Natural killer cell (primary cell): Measurements from ENCODE around the gene RFC5. TPM values are rescaled to one million over a fixed set of nuclear protein-coding genes. Genes with fewer than 3 reads are reported as not detected.

Experiments
- ATAC-seq, 3 donors: fragments of 150-1000 bp in 2 of 3; fragments of 200-7000 bp in 1 of 3; cut with Tn5 transposase; 1 replicate in 1 of 3; 2 replicates in 2 of 3; pipeline ENCODE4 v1.10.0; 2021; ENCODE audit warnings: mild to moderate bottlenecking in 2 of 3, moderate library complexity in 2 of 3
- DNase-seq, 2 donors: peaks; one replicate each; pipeline versions ENCODE4 v3.0.0 to v3.0.0-alpha.2; 2013 to 2021; ENCODE audit warnings: mixed read lengths in 1 of 2
- H3K27ac ChIP-seq: one replicate; pipeline ENCODE4 v1.5.1; 2013; ENCODE audit warnings: mild to moderate bottlenecking, low read length
- H3K27me3 ChIP-seq: one replicate; pipeline ENCODE4 v1.6.1; 2013; ENCODE audit warnings: low read length; ENCODE audit not compliant: control insufficient read depth, insufficient read depth
- H3K36me3 ChIP-seq: one replicate; pipeline ENCODE4 v1.6.1; 2013; ENCODE audit warnings: low read length; ENCODE audit not compliant: control insufficient read depth, insufficient read depth
- H3K4me1 ChIP-seq: one replicate; pipeline ENCODE4 v1.6.1; 2013; ENCODE audit warnings: low read length; ENCODE audit not compliant: control insufficient read depth, insufficient read depth
- H3K4me3 ChIP-seq: one replicate; pipeline ENCODE4 v1.5.1; 2013; ENCODE audit warnings: low read length
- H3K9me3 ChIP-seq: one replicate; pipeline ENCODE4 v1.6.1; 2013; ENCODE audit warnings: low read length; ENCODE audit not compliant: control insufficient read depth, insufficient read depth
- H3K27ac Mint-ChIP-seq, 2 donors: one replicate each; pipeline ENCODE4 v1.8.0; 2022; ENCODE audit warnings: mild to moderate bottlenecking in 2 of 2, mixed read lengths in 2 of 2, moderate library complexity in 1 of 2
- H3K27me3 Mint-ChIP-seq, 2 donors: one replicate each; pipeline ENCODE4 v1.8.0; 2022; ENCODE audit warnings: low read depth in 2 of 2, mixed read lengths in 2 of 2
- H3K36me3 Mint-ChIP-seq: one replicate; pipeline ENCODE4 v1.8.0; 2022; ENCODE audit warnings: mixed read lengths
- H3K4me1 Mint-ChIP-seq, 2 donors: one replicate each; pipeline ENCODE4 v1.8.0; 2022; ENCODE audit warnings: mixed read lengths in 2 of 2
- H3K4me3 Mint-ChIP-seq: one replicate; pipeline ENCODE4 v1.8.0; 2022; ENCODE audit warnings: mild to moderate bottlenecking, moderate library complexity, mixed read lengths
- H3K9me3 Mint-ChIP-seq, 2 donors: one replicate each; pipeline ENCODE4 v1.8.0; 2022; ENCODE audit warnings: mixed read lengths in 2 of 2
- CTCF ChIP-seq: fragments of 200-600 bp; IDR thresholded peaks from one replicate; pipeline ENCODE4 v1.8.0; 2022; ENCODE audit warnings: antibody characterized with exemption
- WGBS: methylation state at CpG from one replicate; pipeline ENCODE4 v1.1.7; 2013; ENCODE audit warnings: missing lambda C conversion rate; ENCODE audit not compliant: insufficient coverage; 5-methylcytosine and 5-hydroxymethylcytosine counted together
- intact Hi-C: fragments of 100-400 bp; cut with micrococcal nuclease; formaldehyde crosslinking; loops from one replicate; pipeline ENCODE4 v1.14.2; 2022
- total RNA-seq, 4 donors: library from RNA; stranded (reverse); fragments of 120-200 nt in 1 of 4; gene quantifications; one replicate each; pipeline versions ENCODE4 v1.2.3 to v1.2.4, GENCODE V29; 2013 to 2022

Gene RFC5
- total RNA-seq, 3 donors from 2014 or later (not counting 1 experiment from before 2014, with no cell fraction given), result 11.9 to 19.6 (median 15.8) TPM

DNA sequence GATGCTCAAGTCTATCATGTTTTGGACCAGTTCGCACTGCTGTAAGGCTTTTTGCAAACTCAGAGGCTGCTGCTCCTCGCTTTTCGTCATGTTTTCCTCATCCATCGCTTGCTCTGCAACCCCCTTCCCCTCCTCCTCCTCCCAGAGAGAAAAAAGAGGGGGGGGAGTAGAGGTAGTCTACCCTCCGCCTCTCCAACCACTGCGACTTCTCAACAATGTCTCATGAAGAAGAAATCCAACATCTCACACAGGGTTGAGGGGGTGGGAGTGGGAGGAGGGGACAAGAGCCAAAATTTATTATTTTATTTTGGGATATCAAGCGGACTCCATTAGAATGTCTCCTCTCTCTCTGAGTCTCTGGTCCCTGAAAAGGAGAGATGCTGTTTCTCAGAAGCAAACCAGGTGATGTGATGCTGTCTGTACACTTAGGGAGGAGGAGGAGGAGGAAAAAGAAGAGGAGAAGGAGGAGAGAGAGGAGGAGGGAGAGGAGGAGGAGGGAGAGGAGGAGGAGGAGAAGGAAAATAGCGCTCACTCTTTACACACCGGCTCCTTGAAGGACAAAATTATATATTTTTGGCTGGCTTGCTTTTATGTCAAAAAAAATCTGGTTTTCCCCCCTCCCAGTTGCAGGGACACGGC, 48.2 kb upstream of the RFC5 start:
- Histone ChIP-seq H3K36me3 (no peaks in the 10 kb centered on the region), H3K4me1 (no peaks in the 10 kb centered on the region), H3K9me3 (no peaks in the 10 kb centered on the region), H3K27ac (no peak overlapping the region), H3K27me3 (peaks cover 9% of the 10 kb centered on the region), H3K4me3 (no peak overlapping the region)
- ATAC-seq (no peak), DNase-seq (no peak)
- Mint-ChIP-seq H3K27ac (no peak overlapping the region), H3K27me3 (peaks cover 52 to 61% of the 10 kb centered on the region in 2 donors), H3K4me3 (no peak overlapping the region), H3K9me3 (no peaks in the 10 kb centered on the region), H3K4me1 (no peaks in the 10 kb centered on the region), H3K36me3 (peaks cover 12% of the 10 kb centered on the region)
- 7% methylated on average over 5 of the region's 10 CpGs for WGBS
- no peak for TF ChIP-seq CTCF
- intact Hi-C loops, result no loop called here

GRCh38 chr12:117968826-117969659, 47.5 kb upstream of the RFC5 start, which contains the start of gene KSR2:
KSR2 (minus strand) TSS chr12:117968990; CDS start chr12:117968255, 735 bp downstream.
- H3K4me3 ChIP-seq, result no peak within 1 kb of the TSS
- H3K4me1 Mint-ChIP-seq, result no peaks in the 10 kb centered on the region
- H3K9me3 Mint-ChIP-seq, result no peaks in the 10 kb centered on the region
- H3K36me3 Mint-ChIP-seq, result peaks cover 12% of the 10 kb centered on the region
- no peaks in the 10 kb centered on the region for H3K4me1 ChIP-seq
- H3K27ac ChIP-seq, result no peak within 1 kb of the TSS
- no peak for TF ChIP-seq CTCF
- intact Hi-C loops, result no loop called here
- H3K36me3 ChIP-seq, result no peaks in the 10 kb centered on the region
- under 1% methylated on average over 86 of the region's 86 CpGs for WGBS
- H3K9me3 ChIP-seq, result no peaks in the 10 kb centered on the region
- H3K27me3 ChIP-seq, result peaks cover 9% of the 10 kb centered on the region
- peak within 1 kb of the TSS; percentile 60 for H3K4me3 Mint-ChIP-seq
- ATAC-seq (peak in 1 of 3 donors; percentile 25), DNase-seq (peak in 1 of 2 donors; percentile 62)
- no peak within 1 kb of the TSS for H3K27ac Mint-ChIP-seq
- H3K27me3 Mint-ChIP-seq, result peaks cover 56 to 66% of the 10 kb centered on the region in 2 donors

GRCh38 chr12:117970334-117970733, 46.2 kb upstream of the RFC5 start:
- H3K36me3 Mint-ChIP-seq, result peaks cover 12% of the 10 kb centered on the region
- WGBS, result 93% methylated on average over 3 of the region's 4 CpGs

More at GRCh38 chr12:117970334-117970733, 46.2 kb upstream of the RFC5 start:
- ATAC-seq (no peak), DNase-seq (no peak)
- Histone ChIP-seq H3K9me3 (no peaks in the 10 kb centered on the region), H3K36me3 (no peaks in the 10 kb centered on the region), H3K27ac (no peak overlapping the region), H3K4me3 (no peak overlapping the region), H3K4me1 (no peaks in the 10 kb centered on the region), H3K27me3 (peaks cover 9% of the 10 kb centered on the region)
- TF ChIP-seq CTCF, result no peak
- Mint-ChIP-seq H3K4me1 (no peaks in the 10 kb centered on the region), H3K27me3 (peaks cover 45 to 61% of the 10 kb centered on the region in 2 donors), H3K9me3 (no peaks in the 10 kb centered on the region), H3K27ac (no peak overlapping the region), H3K4me3 (no peak overlapping the region)
- intact Hi-C loops, result no loop called here
